K562 (cell line): ENCODE data around the gene ST7. TPM values are rescaled to one million over a fixed set of nuclear protein-coding genes. Genes with fewer than 3 reads are reported as not detected.

Source experiments
- CXXC5 ChIP-seq: fragments of 250-450 bp; sonication (Bioruptor Pico); IDR thresholded peaks from 2 replicates; pipeline ENCODE4 v1.8.0; 2022; ENCODE audit warnings: inconsistent platforms, mild to moderate bottlenecking, moderate library complexity
- FOXK1 ChIP-seq: sonication (generic); formaldehyde crosslinking; IDR thresholded peaks from 2 replicates; pipeline ENCODE4 v1.8.0; 2022; ENCODE audit warnings: missing genetic modification reagents, mild to moderate bottlenecking, borderline replicate concordance
- HBP1 ChIP-seq: fragments of 450-650 bp; formaldehyde crosslinking; IDR thresholded peaks from 2 replicates; pipeline ENCODE4 v1.4.0; 2022; ENCODE audit warnings: missing genetic modification characterization
- HDAC3 ChIP-seq: fragments of 450-650 bp; IDR thresholded peaks from 2 replicates; pipeline ENCODE4 v1.6.1; 2018; ENCODE audit warnings: borderline replicate concordance, mild to moderate bottlenecking, moderate library complexity; ENCODE audit not compliant: partially characterized antibody
- JUND ChIP-seq, 2 experiments: IDR thresholded peaks; 2 replicates in 1 of 2; 3 replicates in 1 of 2; pipeline ENCODE4 v1.6.1; 2011; ENCODE audit warnings: borderline replicate concordance in 2 of 2, low read depth in 2 of 2, low read length in 2 of 2, improper control_type of control experiment in 1 of 2, missing biosample characterization in 1 of 2, missing genetic modification characterization in 1 of 2, missing genetic modification reagents in 1 of 2
- KAT2B ChIP-seq: IDR thresholded peaks from one replicate; pipeline ENCODE4 v1.6.1; 2012; ENCODE audit warnings: low read depth, mild to moderate bottlenecking, control low read depth, inconsistent platforms, low read length, moderate library complexity
- MAFK ChIP-seq: IDR thresholded peaks from 2 replicates; pipeline ENCODE4 v1.6.1; 2011; ENCODE audit warnings: low read length, improper control_type of control experiment
- MAZ ChIP-seq, 2 experiments: fragments of 450-650 bp in 1 of 2; sonication (generic) in 1 of 2; formaldehyde crosslinking; IDR thresholded peaks in 1 of 2; conservative IDR thresholded peaks in 1 of 2; 2 replicates each; pipeline versions ENCODE4 v1.4.0 to v1.5.0; 2020; ENCODE audit warnings: mild to moderate bottlenecking in 1 of 2, missing genetic modification reagents in 1 of 2
- PHF21A ChIP-seq: fragments of 450-650 bp; IDR thresholded peaks from 2 replicates; pipeline ENCODE4 v1.6.1; 2017; ENCODE audit warnings: low read depth, borderline replicate concordance
- PTBP1 ChIP-seq: fragments of 200-400 bp; formaldehyde crosslinking; IDR thresholded peaks from 2 replicates; pipeline ENCODE4 v1.6.1; 2017; ENCODE audit warnings: low read depth, low read length
- RAD21 ChIP-seq, 2 experiments: fragments of 250-450 bp in 1 of 2; fragments of 450-650 bp in 1 of 2; sonication (Bioruptor Pico) in 1 of 2; formaldehyde crosslinking in 1 of 2; IDR thresholded peaks in 1 of 2; conservative IDR thresholded peaks in 1 of 2; 2 replicates each; pipeline versions ENCODE4 v1.4.0 to v1.8.0; 2020 to 2022; ENCODE audit warnings: mild to moderate bottlenecking in 2 of 2, moderate library complexity in 1 of 2
- RNF2 ChIP-seq: sonication (generic); IDR thresholded peaks from 2 replicates; pipeline ENCODE4 v1.6.1; 2016
- SIX5 ChIP-seq, 2 experiments: IDR thresholded peaks; 2 replicates each; pipeline ENCODE4 v1.6.1; 2011; ENCODE audit warnings: low read length in 2 of 2, borderline replicate concordance in 1 of 2, low read depth in 1 of 2, mild to moderate bottlenecking in 1 of 2, moderate library complexity in 1 of 2; ENCODE audit not compliant: insufficient read depth in 1 of 2
- SMAD3 ChIP-seq: fragments of 450-650 bp; formaldehyde crosslinking; conservative IDR thresholded peaks from 2 replicates; pipeline ENCODE4 v1.4.0; 2020; ENCODE audit warnings: mild to moderate bottlenecking
- SMARCE1 ChIP-seq: fragments of 450-650 bp; IDR thresholded peaks from 2 replicates; pipeline ENCODE4 v1.7.1; 2016; ENCODE audit warnings: mild to moderate bottlenecking
- STAT5B ChIP-seq: fragments of 250-450 bp; sonication (Bioruptor Pico); IDR thresholded peaks from 2 replicates; pipeline ENCODE4 v1.8.0; 2021; ENCODE audit warnings: mild to moderate bottlenecking, inconsistent platforms
- TAF15 ChIP-seq: fragments of 200-400 bp; formaldehyde crosslinking; IDR thresholded peaks from 2 replicates; pipeline ENCODE4 v1.6.1; 2017; ENCODE audit warnings: mild to moderate bottlenecking, low read depth, low read length, moderate library complexity
- ZNF134 ChIP-seq: fragments of 250-450 bp; sonication (Bioruptor Pico); conservative IDR thresholded peaks from 2 replicates; pipeline ENCODE4 v1.4.0; 2020
- ZNF57 ChIP-seq: fragments of 450-650 bp; formaldehyde crosslinking; IDR thresholded peaks from 2 replicates; pipeline ENCODE4 v1.4.0; 2020; ENCODE audit warnings: mild to moderate bottlenecking, moderate library complexity
- polyA plus RNA-seq, 8 experiments: library from polyadenylated mRNA; depleted of rRNA in 4 of 8; stranded (reverse) in 5 of 8; unstranded in 3 of 8; fragments of >200 nt; fragmentation: Nextera tagmentation in 2 of 8; fragmentation: Illumina TruSeq in 1 of 8; extraction: Ambion mirVana in 2 of 8; extraction: Trizol in 1 of 8; gene quantifications; 2 replicates each; pipeline versions ENCODE4 v1.2.1 to v1.2.3, GENCODE V29; 2011 to 2014; ENCODE audit warnings: inconsistent platforms in 1 of 8, missing spikeins in 1 of 8
- total RNA-seq, 7 experiments: library from RNA; depleted of rRNA in 6 of 7; stranded (reverse); fragments of >200 nt in 6 of 7; fragmentation: Illumina TruSeq in 2 of 7; extraction: Trizol in 2 of 7; gene quantifications; 2 replicates each; pipeline versions ENCODE4 v1.2.1 to v1.2.3, GENCODE V29; 2011 to 2021; ENCODE audit warnings: low replicate concordance in 1 of 7
- TF ChIP-seq, protein P1 (sequence below): fragments of 250-450 bp; sonication (Bioruptor Pico); IDR thresholded peaks from 2 replicates; pipeline ENCODE4 v1.9.0; 2021; ENCODE audit warnings: mild to moderate bottlenecking, inconsistent platforms
- TF ChIP-seq, protein P2 (sequence below): sonication (generic); formaldehyde crosslinking; IDR thresholded peaks from 2 replicates; pipeline ENCODE4 v1.8.1; 2023; ENCODE audit warnings: mild to moderate bottlenecking, missing genetic modification reagents

The ST7 gene
- total and polyA plus RNA-seq, 9 of the 15 experiments (the other 6 are each of a cell fraction or from before 2014, with no cell fraction given), result 23.9 to 56.3 (median 36.9) TPM

DNA sequence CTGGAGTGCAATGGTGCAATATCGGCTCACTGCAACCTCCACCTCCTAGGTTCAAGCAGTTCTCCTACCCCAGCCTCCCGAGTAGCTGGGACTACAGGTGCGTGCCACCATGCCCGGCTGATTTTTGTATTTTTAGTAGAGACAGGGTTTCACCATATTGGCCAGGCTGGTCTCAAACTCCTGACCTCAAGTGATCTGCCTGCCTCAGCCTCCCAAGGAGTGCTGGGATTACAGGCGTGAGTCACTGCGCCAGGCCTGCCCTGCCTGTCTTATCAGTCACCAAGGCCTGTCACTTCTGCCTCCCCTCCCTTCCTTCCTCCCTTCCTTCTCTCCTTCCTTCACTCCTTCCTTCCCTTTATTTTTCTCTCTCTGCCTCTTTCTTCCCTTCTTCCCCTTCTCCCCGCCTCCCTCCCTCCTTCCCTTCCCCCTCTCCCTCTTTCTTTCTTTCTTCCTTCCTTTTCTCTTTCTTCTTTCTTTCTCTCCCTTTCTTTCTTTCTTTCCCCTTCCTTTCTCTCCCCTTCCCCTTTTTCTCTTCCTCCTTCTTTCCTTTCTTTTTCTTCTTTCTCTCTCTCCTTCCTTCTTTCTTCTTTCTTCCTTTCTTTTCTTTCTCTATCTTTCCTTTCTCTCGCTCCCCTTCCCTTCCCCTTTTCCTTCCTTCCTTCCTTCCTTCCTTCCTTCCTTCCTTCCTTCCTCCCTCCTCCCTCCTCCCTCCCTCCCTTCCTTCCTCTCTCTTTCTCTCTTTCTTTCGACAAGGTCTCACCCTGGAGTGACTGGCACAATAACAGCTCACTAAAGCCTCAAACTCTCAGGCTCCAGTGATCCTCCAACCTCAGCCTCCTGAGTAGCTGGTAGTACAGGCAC, 3.1 kb upstream of the ST7 start (continued):
- TF ChIP-seq, protein P1, sequence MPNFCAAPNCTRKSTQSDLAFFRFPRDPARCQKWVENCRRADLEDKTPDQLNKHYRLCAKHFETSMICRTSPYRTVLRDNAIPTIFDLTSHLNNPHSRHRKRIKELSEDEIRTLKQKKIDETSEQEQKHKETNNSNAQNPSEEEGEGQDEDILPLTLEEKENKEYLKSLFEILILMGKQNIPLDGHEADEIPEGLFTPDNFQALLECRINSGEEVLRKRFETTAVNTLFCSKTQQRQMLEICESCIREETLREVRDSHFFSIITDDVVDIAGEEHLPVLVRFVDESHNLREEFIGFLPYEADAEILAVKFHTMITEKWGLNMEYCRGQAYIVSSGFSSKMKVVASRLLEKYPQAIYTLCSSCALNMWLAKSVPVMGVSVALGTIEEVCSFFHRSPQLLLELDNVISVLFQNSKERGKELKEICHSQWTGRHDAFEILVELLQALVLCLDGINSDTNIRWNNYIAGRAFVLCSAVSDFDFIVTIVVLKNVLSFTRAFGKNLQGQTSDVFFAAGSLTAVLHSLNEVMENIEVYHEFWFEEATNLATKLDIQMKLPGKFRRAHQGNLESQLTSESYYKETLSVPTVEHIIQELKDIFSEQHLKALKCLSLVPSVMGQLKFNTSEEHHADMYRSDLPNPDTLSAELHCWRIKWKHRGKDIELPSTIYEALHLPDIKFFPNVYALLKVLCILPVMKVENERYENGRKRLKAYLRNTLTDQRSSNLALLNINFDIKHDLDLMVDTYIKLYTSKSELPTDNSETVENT (CRISPR knock-in tag), result no peak
- TF ChIP-seq RNF2, result peak; percentile 54; the same call in 1 of the 2 replicates
- TF ChIP-seq ZNF134 (CRISPR knock-in tag), result no peak
- TF ChIP-seq RAD21 (CRISPR knock-in tag; conservative IDR thresholded peaks at IDR 0.05 in 1 of 2, IDR thresholded peaks at IDR 0.05 in 1 of 2), result no peak
- TF ChIP-seq STAT5B, result no peak
- peak; percentile 95 for TF ChIP-seq JUND (IDR thresholded peaks at IDR 0.05; ENCODE audit: borderline replicate concordance, low read depth, low read length)
- TF ChIP-seq JUND (tag; IDR thresholded peaks at IDR 0.05; ENCODE audit: borderline replicate concordance, low read depth, low read length), result peak; percentile 93; the same call in 2 of the 3 replicates
- TF ChIP-seq SMAD3 (CRISPR knock-in tag), result no peak
- no peak for TF ChIP-seq FOXK1 (CRISPR knock-in tag)
- TF ChIP-seq, protein P2, sequence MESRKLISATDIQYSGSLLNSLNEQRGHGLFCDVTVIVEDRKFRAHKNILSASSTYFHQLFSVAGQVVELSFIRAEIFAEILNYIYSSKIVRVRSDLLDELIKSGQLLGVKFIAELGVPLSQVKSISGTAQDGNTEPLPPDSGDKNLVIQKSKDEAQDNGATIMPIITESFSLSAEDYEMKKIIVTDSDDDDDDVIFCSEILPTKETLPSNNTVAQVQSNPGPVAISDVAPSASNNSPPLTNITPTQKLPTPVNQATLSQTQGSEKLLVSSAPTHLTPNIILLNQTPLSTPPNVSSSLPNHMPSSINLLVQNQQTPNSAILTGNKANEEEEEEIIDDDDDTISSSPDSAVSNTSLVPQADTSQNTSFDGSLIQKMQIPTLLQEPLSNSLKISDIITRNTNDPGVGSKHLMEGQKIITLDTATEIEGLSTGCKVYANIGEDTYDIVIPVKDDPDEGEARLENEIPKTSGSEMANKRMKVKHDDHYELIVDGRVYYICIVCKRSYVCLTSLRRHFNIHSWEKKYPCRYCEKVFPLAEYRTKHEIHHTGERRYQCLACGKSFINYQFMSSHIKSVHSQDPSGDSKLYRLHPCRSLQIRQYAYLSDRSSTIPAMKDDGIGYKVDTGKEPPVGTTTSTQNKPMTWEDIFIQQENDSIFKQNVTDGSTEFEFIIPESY (CRISPR knock-in tag), result no peak
- peak; percentile 100 for TF ChIP-seq SMARCE1
- no peak for TF ChIP-seq KAT2B
- TF ChIP-seq HBP1, result peak; percentile 97
- TF ChIP-seq CXXC5 (CRISPR knock-in tag), result peak; percentile 74
- peak; percentile 89 for TF ChIP-seq PHF21A
- no peak for TF ChIP-seq PTBP1
- TF ChIP-seq MAZ (CRISPR knock-in tag; conservative IDR thresholded peaks at IDR 0.05 in 1 of 2, IDR thresholded peaks at IDR 0.05 in 1 of 2), result peak; percentile 77 to 81
- TF ChIP-seq MAFK, result no peak
- TF ChIP-seq TAF15, result no peak
- no peak for TF ChIP-seq SIX5 (IDR thresholded peaks at IDR 0.05; ENCODE audit: borderline replicate concordance in 1 of 2, insufficient read depth in 1 of 2, low read depth in 1 of 2, low read length in 2 of 2)
- TF ChIP-seq ZNF57, result no peak
- peak; percentile 92 for TF ChIP-seq HDAC3
